Retinal pigment epithelial cell (primary cell): ENCODE data around the gene SHROOM3.

ENCODE experiments used
- DNase-seq: peaks from one replicate; pipeline ENCODE4 v3.0.0-alpha.2; 2010; ENCODE audit warnings: low read depth
- H3K4me3 ChIP-seq: 2 replicates; pipeline ENCODE4 v1.5.1; 2011; ENCODE audit warnings: mild to moderate bottlenecking, low read length, control low read depth, moderate library complexity
- CTCF ChIP-seq: conservative IDR thresholded peaks from 2 replicates; pipeline ENCODE4 v1.5.1; 2011; ENCODE audit warnings: low read depth, low read length, control low read depth, inconsistent platforms

SHROOM3 gene

GRCh38 chr4:76484654-76485053 lies 49.6 kb downstream of the SHROOM3 start:
- DNase-seq = no peak
- no peak for TF ChIP-seq CTCF
- H3K4me3 ChIP-seq = no peak overlapping the region

- H3K4me3 ChIP-seq = no peak overlapping the region
- TF ChIP-seq CTCF = no peak
- DNase-seq = peak; percentile 62
Measured at GRCh38 chr4:76485450-76485849, 50.4 kb downstream of the SHROOM3 start.

GRCh38 chr4:76486588-76487276 lies 51.7 kb downstream of the SHROOM3 start:
- DNase-seq = no peak
- no peak overlapping the region for H3K4me3 ChIP-seq
- TF ChIP-seq CTCF = no peak

GRCh38 chr4:76487621-76488020 lies 52.6 kb downstream of the SHROOM3 start:
- H3K4me3 ChIP-seq = no peak overlapping the region
- TF ChIP-seq CTCF = no peak
- DNase-seq = no peak

GRCh38 chr4:76488455-76488854 lies 53.4 kb downstream of the SHROOM3 start:
- no peak for TF ChIP-seq CTCF
- H3K4me3 ChIP-seq = no peak overlapping the region
- DNase-seq = no peak

GRCh38 chr4:76488888-76489685 lies 54.1 kb downstream of the SHROOM3 start:
- TF ChIP-seq CTCF = no peak
- no peak overlapping the region for H3K4me3 ChIP-seq
- no peak for DNase-seq

- no peak for TF ChIP-seq CTCF
- no peak for DNase-seq
- no peak overlapping the region for H3K4me3 ChIP-seq
Measured at GRCh38 chr4:76489686-76490161, 54.7 kb downstream of the SHROOM3 start.
